Lower leg skin (tissue), 4 donors: Measurements from ENCODE around the gene OARD1. TPM values are rescaled to one million over a fixed set of nuclear protein-coding genes. Genes with fewer than 3 reads are reported as not detected.
"Not testable (repeated sequence)": the region's sequence is repeated elsewhere in the genome, so short reads cannot be mapped to it uniquely, and the experiment has no call there.

ENCODE experiments used
- DNase-seq, 2 donors: peaks; one replicate each; pipeline ENCODE4 v3.0.0-alpha.2; 2019; ENCODE audit warnings: low spot score in 2 of 2
- H3K4me3 ChIP-seq: fragments of 200-600 bp; sonication (generic); 2 replicates; pipeline ENCODE4 v1.5.1; 2017; ENCODE audit warnings: mild to moderate bottlenecking, low read depth; ENCODE audit not compliant: poor library complexity, severe bottlenecking
- POLR2A ChIP-seq, 2 donors: fragments of 450-650 bp; IDR thresholded peaks; one replicate each; pipeline ENCODE4 v1.6.1; 2016 to 2017; ENCODE audit warnings: antibody characterized with exemption in 2 of 2, mild to moderate bottlenecking in 1 of 2, moderate library complexity in 1 of 2
- WGBS, 2 donors: methylation state at CpG; one replicate each; pipeline ENCODE4 v1.1.5; 2018; 5-methylcytosine and 5-hydroxymethylcytosine counted together
- intact Hi-C: fragments of 100-400 bp; cut with DNase I; formaldehyde crosslinking; loops from one replicate; pipeline ENCODE4 v1.15.0; 2023; ENCODE audit warnings: low total_unique reads
- total RNA-seq, 4 donors: library from RNA; depleted of rRNA; stranded (reverse); fragments of >200 nt; gene quantifications; one replicate each; pipeline ENCODE4 v1.1.0, GENCODE V29; 2016
- TF ChIP-seq, protein P1 (sequence below), 3 donors: fragments of 450-650 bp; IDR thresholded peaks; one replicate each; pipeline ENCODE4 v1.5.1; 2016; ENCODE audit warnings: antibody characterized with exemption in 3 of 3, mild to moderate bottlenecking in 3 of 3, moderate library complexity in 2 of 3

The OARD1 gene
- total RNA-seq, 4 donors from 2014 or later: 8.6 to 28.4 (median 18.4) TPM

DNA sequence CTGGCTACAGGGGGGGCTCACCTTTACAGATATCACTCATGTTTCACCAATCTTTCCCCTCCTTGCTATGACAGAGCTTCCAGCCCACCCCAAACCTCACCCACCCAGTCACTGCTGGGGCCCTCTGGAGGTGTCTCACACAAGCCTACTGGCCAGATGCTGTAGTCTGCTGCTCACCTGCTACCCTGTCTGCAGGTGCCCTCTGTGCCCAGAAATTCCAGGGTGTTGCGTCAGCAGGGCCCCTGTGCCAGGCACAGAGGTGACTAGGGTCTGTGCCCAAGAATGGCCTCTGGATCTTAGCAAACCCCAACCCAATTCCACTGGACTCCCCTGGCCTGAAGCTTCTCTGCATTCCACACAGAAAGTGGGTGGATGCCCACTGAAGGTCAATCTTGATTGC, 54.5 kb downstream of the OARD1 start:
- no peak for DNase-seq
- TF ChIP-seq, protein P1, sequence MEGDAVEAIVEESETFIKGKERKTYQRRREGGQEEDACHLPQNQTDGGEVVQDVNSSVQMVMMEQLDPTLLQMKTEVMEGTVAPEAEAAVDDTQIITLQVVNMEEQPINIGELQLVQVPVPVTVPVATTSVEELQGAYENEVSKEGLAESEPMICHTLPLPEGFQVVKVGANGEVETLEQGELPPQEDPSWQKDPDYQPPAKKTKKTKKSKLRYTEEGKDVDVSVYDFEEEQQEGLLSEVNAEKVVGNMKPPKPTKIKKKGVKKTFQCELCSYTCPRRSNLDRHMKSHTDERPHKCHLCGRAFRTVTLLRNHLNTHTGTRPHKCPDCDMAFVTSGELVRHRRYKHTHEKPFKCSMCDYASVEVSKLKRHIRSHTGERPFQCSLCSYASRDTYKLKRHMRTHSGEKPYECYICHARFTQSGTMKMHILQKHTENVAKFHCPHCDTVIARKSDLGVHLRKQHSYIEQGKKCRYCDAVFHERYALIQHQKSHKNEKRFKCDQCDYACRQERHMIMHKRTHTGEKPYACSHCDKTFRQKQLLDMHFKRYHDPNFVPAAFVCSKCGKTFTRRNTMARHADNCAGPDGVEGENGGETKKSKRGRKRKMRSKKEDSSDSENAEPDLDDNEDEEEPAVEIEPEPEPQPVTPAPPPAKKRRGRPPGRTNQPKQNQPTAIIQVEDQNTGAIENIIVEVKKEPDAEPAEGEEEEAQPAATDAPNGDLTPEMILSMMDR (IDR thresholded peaks at IDR 0.05): no peak
- TF ChIP-seq POLR2A (IDR thresholded peaks at IDR 0.05): no peak
- H3K4me3 ChIP-seq: no peak overlapping the region
- WGBS, 2 donors: 83 to 100% methylated on average over 1 of the region's 1 CpG
- intact Hi-C loops: no loop called here

DNA sequence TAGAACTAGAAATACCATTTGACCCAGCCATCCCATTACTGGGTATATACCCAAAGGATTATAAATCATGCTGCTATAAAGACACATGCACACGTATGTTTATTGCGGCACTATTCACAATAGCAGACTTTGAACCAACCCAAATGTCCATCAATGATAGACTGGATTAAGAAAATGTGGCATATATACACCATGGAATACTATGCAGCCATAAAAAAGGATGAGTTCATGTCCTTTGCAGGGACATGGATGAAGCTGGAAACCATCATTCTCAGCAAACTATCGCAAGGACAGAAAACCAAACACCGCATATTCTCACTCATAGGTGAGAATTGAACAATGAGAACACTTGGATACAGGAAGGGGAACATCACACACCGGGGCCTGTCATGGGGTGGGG, 56.3 kb downstream of the OARD1 start:
- H3K4me3 ChIP-seq, intact Hi-C loops, DNase-seq: not testable (repeated sequence)
- WGBS, 2 donors: 90 to 95% methylated on average over 5 of the region's 5 CpGs

DNA sequence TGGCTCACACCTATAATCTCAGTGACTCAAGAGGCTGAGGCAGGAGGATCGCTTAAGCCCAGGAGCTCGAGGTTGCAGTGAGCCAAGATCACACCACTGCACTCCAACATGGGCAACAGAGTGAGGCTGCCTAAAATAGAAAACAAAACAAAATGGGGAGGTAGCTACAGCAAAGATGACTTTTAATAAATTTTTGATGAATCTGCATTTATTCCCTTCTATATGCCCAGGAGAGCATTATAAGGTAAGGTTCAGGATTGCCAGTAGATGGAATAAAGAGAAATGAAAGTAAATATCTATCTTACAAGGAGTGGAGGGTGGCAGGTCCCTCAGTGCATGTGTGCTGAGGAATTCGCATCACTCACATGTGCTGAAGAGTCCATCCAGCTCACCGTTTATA, 57.4 kb downstream of the OARD1 start:
- DNase-seq: no peak
- no peak overlapping the region for H3K4me3 ChIP-seq
- TF ChIP-seq POLR2A (IDR thresholded peaks at IDR 0.05): no peak
- TF ChIP-seq, protein P1 (IDR thresholded peaks at IDR 0.05): no peak
- WGBS, 2 donors: 85 to 91% methylated on average over 4 of the region's 4 CpGs
- intact Hi-C loops: no loop called here

Other genes with a start within 250 kb of the OARD1 start
- gene UNC5CL, start 33.1 kb downstream of the OARD1 start, total RNA-seq: 1 to 10 TPM in 3 of 4 donors, under 1 TPM in 1; 0.49 to 3.2 (median 1.7) TPM
- not detected for gene TSPO2, start 29.9 kb downstream of the OARD1 start, total RNA-seq
- gene APOBEC2, start 19.2 kb downstream of the OARD1 start, total RNA-seq: not detected
- gene NFYA, start 618 bp upstream of the OARD1 start, total RNA-seq: 10 to 100 TPM in 3 of 4 donors, 1 to 10 TPM in 1; 9.9 to 15.5 (median 14.4) TPM
- gene TREML1, start 82.0 kb upstream of the OARD1 start, total RNA-seq: not detected
- gene TREM2, start 90.8 kb upstream of the OARD1 start, total RNA-seq: 1 to 10 TPM in 1 of 4 donors, under 1 TPM in 1, not detected in 2; 0.46 to 3.5 TPM
- gene TREML2, start 128.8 kb upstream of the OARD1 start, total RNA-seq: under 1 TPM in 1 of 4 donors, not detected in 3; 0.06 TPM
- gene TREML4, start 156.0 kb upstream of the OARD1 start, total RNA-seq: not detected
- under 1 TPM in 2 of 4 donors, not detected in 2; 0.49 to 0.83 TPM for gene TREM1, start 214.3 kb upstream of the OARD1 start, total RNA-seq